ENCODE measurements around the gene ENTPD5. TPM values are rescaled to one million over a fixed set of nuclear protein-coding genes. Genes with fewer than 3 reads are reported as not detected.

Gene ENTPD5
- total RNA-seq, 1 experiment from 2014 or later = 10.6 TPM

DNA sequence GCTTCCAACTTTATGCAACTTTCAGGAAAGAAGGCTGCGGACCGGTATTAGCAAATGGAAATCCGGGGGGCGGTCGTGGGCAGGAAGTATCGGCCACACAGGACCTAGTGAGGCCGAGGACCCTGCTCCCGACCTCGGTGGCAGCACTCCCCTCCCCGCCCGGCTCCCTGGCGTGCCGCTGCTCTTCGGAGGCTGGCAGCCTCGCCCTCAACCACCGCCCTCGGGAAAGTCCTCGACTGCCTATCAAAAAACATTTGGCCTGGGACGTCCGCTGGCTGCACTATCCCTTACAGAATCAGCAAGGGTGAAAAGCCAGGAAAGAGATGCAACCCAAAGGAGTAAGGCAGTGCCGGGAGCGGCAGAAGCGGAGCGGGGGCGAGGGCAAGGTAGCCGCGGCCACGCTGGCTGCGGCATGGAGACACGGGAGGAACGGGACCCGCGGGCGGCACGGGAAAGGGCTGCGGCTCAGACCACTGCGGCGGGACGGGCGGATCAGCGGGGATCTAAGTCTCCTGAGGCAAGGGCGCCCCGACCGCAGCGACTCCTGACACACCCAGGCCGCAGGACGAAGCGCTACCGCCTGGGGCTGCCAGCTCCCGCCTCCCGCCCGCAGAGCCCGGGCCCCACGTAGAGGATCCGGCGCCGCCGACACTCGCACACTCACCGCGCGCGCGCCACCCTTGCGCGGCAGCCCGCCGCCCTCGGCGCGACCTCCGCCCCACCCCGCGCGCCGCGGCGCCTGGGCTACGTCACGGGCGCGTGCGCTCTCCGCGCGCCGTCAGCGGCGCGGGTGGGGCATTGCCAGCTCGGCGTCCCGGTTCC, at the start of gene ENTPD5, which contains the start of gene BBOF1 (continued):
- TF ChIP-seq, protein P1, sequence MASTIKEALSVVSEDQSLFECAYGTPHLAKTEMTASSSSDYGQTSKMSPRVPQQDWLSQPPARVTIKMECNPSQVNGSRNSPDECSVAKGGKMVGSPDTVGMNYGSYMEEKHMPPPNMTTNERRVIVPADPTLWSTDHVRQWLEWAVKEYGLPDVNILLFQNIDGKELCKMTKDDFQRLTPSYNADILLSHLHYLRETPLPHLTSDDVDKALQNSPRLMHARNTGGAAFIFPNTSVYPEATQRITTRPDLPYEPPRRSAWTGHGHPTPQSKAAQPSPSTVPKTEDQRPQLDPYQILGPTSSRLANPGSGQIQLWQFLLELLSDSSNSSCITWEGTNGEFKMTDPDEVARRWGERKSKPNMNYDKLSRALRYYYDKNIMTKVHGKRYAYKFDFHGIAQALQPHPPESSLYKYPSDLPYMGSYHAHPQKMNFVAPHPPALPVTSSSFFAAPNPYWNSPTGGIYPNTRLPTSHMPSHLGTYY (CRISPR knock-in tag; IDR thresholded peaks at IDR 0.05) = no peak
- TF ChIP-seq FOXK1 (CRISPR knock-in tag; IDR thresholded peaks at IDR 0.05) (peak; percentile 80), GTF2I (CRISPR knock-in tag; conservative IDR thresholded peaks at IDR 0.05) (no peak), JUN (CRISPR knock-in tag; IDR thresholded peaks at IDR 0.05) (no peak), CBFB (CRISPR knock-in tag; IDR thresholded peaks at IDR 0.05; ENCODE audit: low read depth) (no peak), ZNF263 (CRISPR knock-in tag; IDR thresholded peaks at IDR 0.05; ENCODE audit: low read depth) (0 out of 2 replicates have a peak, but pooled peaks have one; percentile 34), GABPB1 (CRISPR knock-in tag; IDR thresholded peaks at IDR 0.05) (0 out of 2 replicates have a peak, but pooled peaks have one; percentile 21), EMX1 (CRISPR knock-in tag; IDR thresholded peaks at IDR 0.05) (0 out of 2 replicates have a peak, but pooled peaks have one; percentile 28), MXD4 (CRISPR knock-in tag; IDR thresholded peaks at IDR 0.05; ENCODE audit: borderline replicate concordance) (no peak), HMGA2 (CRISPR knock-in tag; IDR thresholded peaks at IDR 0.05) (no peak), CREM (CRISPR knock-in tag; IDR thresholded peaks at IDR 0.05) (peak; percentile 91), CREB1 (CRISPR knock-in tag; IDR thresholded peaks at IDR 0.05) (no peak), GRHL2 (CRISPR knock-in tag; IDR thresholded peaks at IDR 0.05; ENCODE audit: insufficient replicate concordance, severe bottlenecking) (no peak), ZNF219 (CRISPR knock-in tag; IDR thresholded peaks at IDR 0.05; ENCODE audit: borderline replicate concordance) (no peak), ATF1 (CRISPR knock-in tag; IDR thresholded peaks at IDR 0.05) (no peak), TCF7 (CRISPR knock-in tag; IDR thresholded peaks at IDR 0.05; ENCODE audit: low read depth) (no peak), NFATC4 (CRISPR knock-in tag; IDR thresholded peaks at IDR 0.05) (no peak), JAZF1 (CRISPR knock-in tag; IDR thresholded peaks at IDR 0.05) (no peak), SMAD3 (CRISPR knock-in tag; IDR thresholded peaks at IDR 0.05; ENCODE audit: borderline replicate concordance) (no peak), SMAD4 (CRISPR knock-in tag; IDR thresholded peaks at IDR 0.05) (no peak)
- TF ChIP-seq, protein P2, sequence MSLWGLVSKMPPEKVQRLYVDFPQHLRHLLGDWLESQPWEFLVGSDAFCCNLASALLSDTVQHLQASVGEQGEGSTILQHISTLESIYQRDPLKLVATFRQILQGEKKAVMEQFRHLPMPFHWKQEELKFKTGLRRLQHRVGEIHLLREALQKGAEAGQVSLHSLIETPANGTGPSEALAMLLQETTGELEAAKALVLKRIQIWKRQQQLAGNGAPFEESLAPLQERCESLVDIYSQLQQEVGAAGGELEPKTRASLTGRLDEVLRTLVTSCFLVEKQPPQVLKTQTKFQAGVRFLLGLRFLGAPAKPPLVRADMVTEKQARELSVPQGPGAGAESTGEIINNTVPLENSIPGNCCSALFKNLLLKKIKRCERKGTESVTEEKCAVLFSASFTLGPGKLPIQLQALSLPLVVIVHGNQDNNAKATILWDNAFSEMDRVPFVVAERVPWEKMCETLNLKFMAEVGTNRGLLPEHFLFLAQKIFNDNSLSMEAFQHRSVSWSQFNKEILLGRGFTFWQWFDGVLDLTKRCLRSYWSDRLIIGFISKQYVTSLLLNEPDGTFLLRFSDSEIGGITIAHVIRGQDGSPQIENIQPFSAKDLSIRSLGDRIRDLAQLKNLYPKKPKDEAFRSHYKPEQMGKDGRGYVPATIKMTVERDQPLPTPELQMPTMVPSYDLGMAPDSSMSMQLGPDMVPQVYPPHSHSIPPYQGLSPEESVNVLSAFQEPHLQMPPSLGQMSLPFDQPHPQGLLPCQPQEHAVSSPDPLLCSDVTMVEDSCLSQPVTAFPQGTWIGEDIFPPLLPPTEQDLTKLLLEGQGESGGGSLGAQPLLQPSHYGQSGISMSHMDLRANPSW (CRISPR knock-in tag; conservative IDR thresholded peaks at IDR 0.05; ENCODE audit: low read depth) = 0 out of 2 replicates have a peak, but pooled peaks have one; percentile 73
- TF ChIP-seq, protein P3, sequence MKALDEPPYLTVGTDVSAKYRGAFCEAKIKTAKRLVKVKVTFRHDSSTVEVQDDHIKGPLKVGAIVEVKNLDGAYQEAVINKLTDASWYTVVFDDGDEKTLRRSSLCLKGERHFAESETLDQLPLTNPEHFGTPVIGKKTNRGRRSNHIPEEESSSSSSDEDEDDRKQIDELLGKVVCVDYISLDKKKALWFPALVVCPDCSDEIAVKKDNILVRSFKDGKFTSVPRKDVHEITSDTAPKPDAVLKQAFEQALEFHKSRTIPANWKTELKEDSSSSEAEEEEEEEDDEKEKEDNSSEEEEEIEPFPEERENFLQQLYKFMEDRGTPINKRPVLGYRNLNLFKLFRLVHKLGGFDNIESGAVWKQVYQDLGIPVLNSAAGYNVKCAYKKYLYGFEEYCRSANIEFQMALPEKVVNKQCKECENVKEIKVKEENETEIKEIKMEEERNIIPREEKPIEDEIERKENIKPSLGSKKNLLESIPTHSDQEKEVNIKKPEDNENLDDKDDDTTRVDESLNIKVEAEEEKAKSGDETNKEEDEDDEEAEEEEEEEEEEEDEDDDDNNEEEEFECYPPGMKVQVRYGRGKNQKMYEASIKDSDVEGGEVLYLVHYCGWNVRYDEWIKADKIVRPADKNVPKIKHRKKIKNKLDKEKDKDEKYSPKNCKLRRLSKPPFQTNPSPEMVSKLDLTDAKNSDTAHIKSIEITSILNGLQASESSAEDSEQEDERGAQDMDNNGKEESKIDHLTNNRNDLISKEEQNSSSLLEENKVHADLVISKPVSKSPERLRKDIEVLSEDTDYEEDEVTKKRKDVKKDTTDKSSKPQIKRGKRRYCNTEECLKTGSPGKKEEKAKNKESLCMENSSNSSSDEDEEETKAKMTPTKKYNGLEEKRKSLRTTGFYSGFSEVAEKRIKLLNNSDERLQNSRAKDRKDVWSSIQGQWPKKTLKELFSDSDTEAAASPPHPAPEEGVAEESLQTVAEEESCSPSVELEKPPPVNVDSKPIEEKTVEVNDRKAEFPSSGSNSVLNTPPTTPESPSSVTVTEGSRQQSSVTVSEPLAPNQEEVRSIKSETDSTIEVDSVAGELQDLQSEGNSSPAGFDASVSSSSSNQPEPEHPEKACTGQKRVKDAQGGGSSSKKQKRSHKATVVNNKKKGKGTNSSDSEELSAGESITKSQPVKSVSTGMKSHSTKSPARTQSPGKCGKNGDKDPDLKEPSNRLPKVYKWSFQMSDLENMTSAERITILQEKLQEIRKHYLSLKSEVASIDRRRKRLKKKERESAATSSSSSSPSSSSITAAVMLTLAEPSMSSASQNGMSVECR (CRISPR knock-in tag; IDR thresholded peaks at IDR 0.05; ENCODE audit: borderline replicate concordance) = peak; percentile 62; the same call in 1 of the 2 replicates
- TF ChIP-seq, protein P4, sequence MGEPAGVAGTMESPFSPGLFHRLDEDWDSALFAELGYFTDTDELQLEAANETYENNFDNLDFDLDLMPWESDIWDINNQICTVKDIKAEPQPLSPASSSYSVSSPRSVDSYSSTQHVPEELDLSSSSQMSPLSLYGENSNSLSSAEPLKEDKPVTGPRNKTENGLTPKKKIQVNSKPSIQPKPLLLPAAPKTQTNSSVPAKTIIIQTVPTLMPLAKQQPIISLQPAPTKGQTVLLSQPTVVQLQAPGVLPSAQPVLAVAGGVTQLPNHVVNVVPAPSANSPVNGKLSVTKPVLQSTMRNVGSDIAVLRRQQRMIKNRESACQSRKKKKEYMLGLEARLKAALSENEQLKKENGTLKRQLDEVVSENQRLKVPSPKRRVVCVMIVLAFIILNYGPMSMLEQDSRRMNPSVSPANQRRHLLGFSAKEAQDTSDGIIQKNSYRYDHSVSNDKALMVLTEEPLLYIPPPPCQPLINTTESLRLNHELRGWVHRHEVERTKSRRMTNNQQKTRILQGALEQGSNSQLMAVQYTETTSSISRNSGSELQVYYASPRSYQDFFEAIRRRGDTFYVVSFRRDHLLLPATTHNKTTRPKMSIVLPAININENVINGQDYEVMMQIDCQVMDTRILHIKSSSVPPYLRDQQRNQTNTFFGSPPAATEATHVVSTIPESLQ (CRISPR knock-in tag; IDR thresholded peaks at IDR 0.05) = no peak
- TF ChIP-seq, protein P5, sequence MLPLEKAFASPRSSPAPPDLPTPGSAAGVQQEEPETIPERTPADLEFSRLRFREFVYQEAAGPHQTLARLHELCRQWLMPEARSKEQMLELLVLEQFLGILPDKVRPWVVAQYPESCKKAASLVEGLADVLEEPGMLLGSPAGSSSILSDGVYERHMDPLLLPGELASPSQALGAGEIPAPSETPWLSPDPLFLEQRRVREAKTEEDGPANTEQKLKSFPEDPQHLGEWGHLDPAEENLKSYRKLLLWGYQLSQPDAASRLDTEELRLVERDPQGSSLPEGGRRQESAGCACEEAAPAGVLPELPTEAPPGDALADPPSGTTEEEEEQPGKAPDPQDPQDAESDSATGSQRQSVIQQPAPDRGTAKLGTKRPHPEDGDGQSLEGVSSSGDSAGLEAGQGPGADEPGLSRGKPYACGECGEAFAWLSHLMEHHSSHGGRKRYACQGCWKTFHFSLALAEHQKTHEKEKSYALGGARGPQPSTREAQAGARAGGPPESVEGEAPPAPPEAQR (CRISPR knock-in tag; IDR thresholded peaks at IDR 0.05) = no peak
- TF ChIP-seq, protein P6, sequence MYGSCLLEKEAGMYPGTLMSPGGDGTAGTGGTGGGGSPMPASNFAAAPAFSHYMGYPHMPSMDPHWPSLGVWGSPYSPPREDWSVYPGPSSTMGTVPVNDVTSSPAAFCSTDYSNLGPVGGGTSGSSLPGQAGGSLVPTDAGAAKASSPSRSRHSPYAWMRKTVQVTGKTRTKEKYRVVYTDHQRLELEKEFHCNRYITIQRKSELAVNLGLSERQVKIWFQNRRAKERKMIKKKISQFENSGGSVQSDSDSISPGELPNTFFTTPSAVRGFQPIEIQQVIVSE (CRISPR knock-in tag; IDR thresholded peaks at IDR 0.05; ENCODE audit: borderline replicate concordance) = no peak
- TF ChIP-seq, protein P7, sequence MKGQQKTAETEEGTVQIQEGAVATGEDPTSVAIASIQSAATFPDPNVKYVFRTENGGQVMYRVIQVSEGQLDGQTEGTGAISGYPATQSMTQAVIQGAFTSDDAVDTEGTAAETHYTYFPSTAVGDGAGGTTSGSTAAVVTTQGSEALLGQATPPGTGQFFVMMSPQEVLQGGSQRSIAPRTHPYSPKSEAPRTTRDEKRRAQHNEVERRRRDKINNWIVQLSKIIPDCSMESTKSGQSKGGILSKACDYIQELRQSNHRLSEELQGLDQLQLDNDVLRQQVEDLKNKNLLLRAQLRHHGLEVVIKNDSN (CRISPR knock-in tag; IDR thresholded peaks at IDR 0.05) = no peak

Measured in WTC11 (cell line).